Progenitor cell of endocrine pancreas (in vitro differentiated cells): ENCODE measurements around the gene CAVIN2. TPM values are rescaled to one million over a fixed set of nuclear protein-coding genes. Genes with fewer than 3 reads are reported as not detected.

Experiments used
- DNase-seq: peaks from one replicate; pipeline ENCODE4 v3.0.0; 2021; ENCODE audit warnings: low spot score; ENCODE audit not compliant: unreplicated experiment
- H3K27ac Mint-ChIP-seq: 2 replicates; pipeline ENCODE4 v1.8.0; 2021; ENCODE audit warnings: mild to moderate bottlenecking, moderate library complexity, mixed read lengths
- H3K27me3 Mint-ChIP-seq: 2 replicates; pipeline ENCODE4 v1.8.0; 2021; ENCODE audit warnings: mixed read lengths
- H3K36me3 Mint-ChIP-seq: 2 replicates; pipeline ENCODE4 v1.8.0; 2022; ENCODE audit warnings: mixed read lengths; ENCODE audit not compliant: insufficient read depth
- H3K4me1 Mint-ChIP-seq: 2 replicates; pipeline ENCODE4 v1.8.0; 2021; ENCODE audit warnings: low read depth, mixed read lengths
- H3K4me3 Mint-ChIP-seq: 2 replicates; pipeline ENCODE4 v1.8.0; 2021; ENCODE audit warnings: low read depth, mild to moderate bottlenecking, moderate library complexity, mixed read lengths
- H3K9me3 Mint-ChIP-seq: 2 replicates; pipeline ENCODE4 v1.8.0; 2021; ENCODE audit warnings: low read depth, mixed read lengths
- CTCF ChIP-seq: fragments of 200-600 bp; sonication (generic); IDR thresholded peaks from one replicate; pipeline ENCODE4 v1.5.0; 2021; ENCODE audit warnings: antibody characterized with exemption, mild to moderate bottlenecking; ENCODE audit not compliant: unreplicated experiment
- total RNA-seq: library from RNA; stranded (reverse); gene quantifications from 2 replicates; pipeline ENCODE4 v1.2.1, GENCODE V29; 2021

CAVIN2 gene
- total RNA-seq, 1 donor from 2014 or later, result 0.17 TPM

DNA sequence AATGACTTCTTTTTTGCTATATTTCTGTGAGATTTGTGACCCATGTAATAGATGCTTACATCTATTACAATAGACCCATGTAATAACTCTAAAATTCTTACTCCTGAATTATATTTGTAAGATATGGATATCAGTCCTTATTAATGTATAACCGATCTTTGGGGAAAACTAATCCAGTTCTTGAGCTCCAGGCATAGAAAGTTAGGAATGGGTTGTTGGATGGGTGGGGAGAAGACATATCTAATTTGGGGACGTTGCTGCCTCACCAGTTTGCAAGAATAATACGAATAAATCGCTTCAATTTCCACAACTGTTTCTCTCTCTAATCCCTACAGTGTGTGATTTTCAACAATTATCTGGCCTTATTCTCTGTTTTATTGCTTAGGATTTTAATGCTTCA is 13.5 kb downstream of the CAVIN2 start:
- Mint-ChIP-seq H3K4me3 (no peak overlapping the region), H3K27me3 (no peaks in the 10 kb centered on the region), H3K27ac (no peak overlapping the region), H3K36me3 (no peaks in the 10 kb centered on the region), H3K9me3 (peaks cover 3% of the 10 kb centered on the region), H3K4me1 (peaks cover 19% of the 10 kb centered on the region)
- no peak for TF ChIP-seq CTCF
- DNase-seq, result no peak

DNA sequence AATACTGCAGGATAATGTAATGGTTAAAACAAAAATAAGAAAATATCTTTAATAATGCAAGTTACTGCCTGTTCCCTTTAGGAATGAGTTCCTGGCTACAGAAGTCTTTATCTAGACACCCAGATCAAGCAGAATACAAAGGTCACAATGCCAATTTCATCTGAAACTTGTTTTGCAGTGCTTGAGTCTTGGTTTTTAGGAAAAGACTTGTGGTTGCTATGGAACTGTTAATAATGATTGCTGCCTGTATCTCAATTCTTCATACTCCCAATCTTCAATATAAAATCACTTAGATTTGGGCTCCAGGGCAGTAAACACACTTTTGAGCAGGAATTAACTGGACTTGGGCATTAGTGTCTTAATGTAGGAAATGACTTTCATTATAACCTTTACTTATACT is 14.2 kb downstream of the CAVIN2 start:
- Mint-ChIP-seq H3K9me3 (peaks cover 3% of the 10 kb centered on the region), H3K36me3 (no peaks in the 10 kb centered on the region), H3K27me3 (no peaks in the 10 kb centered on the region), H3K4me3 (no peak overlapping the region), H3K27ac (no peak overlapping the region), H3K4me1 (peaks cover 19% of the 10 kb centered on the region)
- no peak for TF ChIP-seq CTCF
- DNase-seq, result no peak

GRCh38 chr2:191831410-191831994 is 15.4 kb downstream of the CAVIN2 start:
- TF ChIP-seq CTCF, result no peak
- DNase-seq, result no peak
- H3K4me3 Mint-ChIP-seq, result no peak overlapping the region
- no peaks in the 10 kb centered on the region for H3K27me3 Mint-ChIP-seq
- H3K36me3 Mint-ChIP-seq, result no peaks in the 10 kb centered on the region
- no peak overlapping the region for H3K27ac Mint-ChIP-seq
- peaks cover 19% of the 10 kb centered on the region for H3K4me1 Mint-ChIP-seq
- H3K9me3 Mint-ChIP-seq, result peaks cover 2% of the 10 kb centered on the region

DNA sequence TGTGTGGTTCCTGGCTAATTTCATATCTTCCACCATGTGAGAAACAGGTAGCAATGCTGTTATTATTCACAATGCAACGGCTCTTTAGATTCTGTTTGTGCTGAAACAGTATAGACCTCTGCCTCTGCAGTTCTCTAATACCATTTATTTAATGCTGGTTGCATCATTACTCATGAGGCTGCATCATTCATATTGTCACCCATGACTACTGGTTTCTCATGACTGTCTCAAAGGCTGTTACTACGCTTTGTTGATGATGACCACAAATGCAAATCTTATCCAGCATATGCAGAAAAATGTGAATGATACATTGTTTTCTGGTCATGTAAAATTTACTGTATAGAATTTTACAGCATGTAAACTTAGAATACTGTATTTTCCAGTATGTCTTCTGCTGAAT is 22.5 kb downstream of the CAVIN2 start:
- TF ChIP-seq CTCF, result no peak
- Mint-ChIP-seq H3K27ac (no peak overlapping the region), H3K27me3 (peaks cover 3% of the 10 kb centered on the region), H3K9me3 (no peaks in the 10 kb centered on the region), H3K4me1 (no peaks in the 10 kb centered on the region), H3K36me3 (no peaks in the 10 kb centered on the region), H3K4me3 (no peak overlapping the region)
- DNase-seq, result no peak

DNA sequence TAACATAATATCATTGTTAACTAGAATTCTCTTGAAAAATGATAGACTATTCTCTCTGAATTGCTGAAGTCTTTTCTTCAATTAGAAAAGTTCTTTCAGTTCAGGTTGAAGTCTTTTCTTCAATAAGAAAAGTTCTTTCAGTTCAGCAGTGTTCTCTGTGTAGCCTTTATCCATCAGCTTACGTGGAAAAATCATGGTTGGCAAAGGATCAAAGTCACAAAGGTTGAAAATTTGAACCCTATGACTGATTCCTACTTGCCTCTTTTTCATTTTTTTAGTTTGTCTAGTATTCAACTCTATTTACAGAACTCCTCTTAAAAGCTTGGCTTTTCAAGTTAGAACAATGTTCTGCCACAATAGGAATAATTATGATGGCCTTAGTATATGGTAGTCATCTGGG is 25.8 kb downstream of the CAVIN2 start:
- no peaks in the 10 kb centered on the region for H3K4me1 Mint-ChIP-seq
- DNase-seq, result no peak
- H3K4me3 Mint-ChIP-seq, result no peak overlapping the region
- TF ChIP-seq CTCF, result no peak
- H3K27ac Mint-ChIP-seq, result no peak overlapping the region
- no peaks in the 10 kb centered on the region for H3K9me3 Mint-ChIP-seq
- H3K27me3 Mint-ChIP-seq, result peaks cover 5% of the 10 kb centered on the region
- H3K36me3 Mint-ChIP-seq, result no peaks in the 10 kb centered on the region
